Stimulated activated CD8-positive, alpha-beta memory T cell treated with anti-CD3 and anti-CD28 coated beads, Interleukin-15, amount 100 ng/mL, for 48 hours (primary cell): ENCODE data around the gene ZNF774.
"Not testable (repeated sequence)": the region's sequence is repeated elsewhere in the genome, so short reads cannot be mapped to it uniquely, and the experiment has no call there.

Experiments
- DNase-seq, 2 donors: peaks; one replicate each; pipeline ENCODE4 v3.0.0-alpha.2; 2020; ENCODE audit warnings: low read depth in 2 of 2

The ZNF774 gene

DNA sequence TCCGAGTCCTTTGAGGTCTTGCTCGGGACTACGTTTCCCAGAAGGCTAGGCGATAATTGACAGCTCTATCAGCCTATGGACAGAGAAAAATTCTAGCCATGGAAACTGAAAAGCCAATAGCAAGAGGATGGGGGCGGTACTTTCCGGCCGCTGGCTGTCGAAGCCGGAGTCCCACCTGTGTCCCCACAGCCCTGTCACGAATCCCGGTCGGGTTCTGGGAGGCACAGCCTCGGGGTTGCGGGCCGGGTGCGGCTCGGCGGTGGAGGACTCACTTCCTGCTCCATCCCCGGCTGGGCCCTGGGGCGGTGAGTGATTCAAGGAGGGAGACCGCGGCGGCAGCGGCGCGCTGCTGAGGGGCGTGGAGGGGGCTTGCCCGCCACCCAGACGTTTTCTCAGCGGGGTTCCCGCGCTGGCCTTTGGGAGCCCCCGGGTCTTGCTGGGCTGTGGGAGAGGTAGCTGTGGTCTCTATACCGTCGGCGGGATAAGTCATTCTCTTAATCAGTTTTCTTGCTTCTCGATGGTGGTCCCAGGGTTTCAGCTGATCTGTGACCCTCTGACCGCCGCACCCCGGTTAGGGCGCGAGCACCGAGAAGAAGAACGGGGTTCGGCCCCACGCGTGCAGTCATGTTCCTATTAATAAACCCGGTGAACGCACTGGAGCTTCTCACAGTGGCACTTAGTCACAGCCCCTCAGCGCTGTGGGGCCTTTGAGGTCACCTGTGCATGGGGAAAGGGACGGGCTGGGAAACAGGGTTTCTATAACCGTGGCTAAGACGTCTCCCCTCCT lies at the start of gene ZNF774:
ZNF774 (plus strand) TSS at position 178 of the 787 bp plus-strand sequence. CDS start 2,377 bp downstream, outside the sequence.
- peak; percentile 88 for DNase-seq

DNA sequence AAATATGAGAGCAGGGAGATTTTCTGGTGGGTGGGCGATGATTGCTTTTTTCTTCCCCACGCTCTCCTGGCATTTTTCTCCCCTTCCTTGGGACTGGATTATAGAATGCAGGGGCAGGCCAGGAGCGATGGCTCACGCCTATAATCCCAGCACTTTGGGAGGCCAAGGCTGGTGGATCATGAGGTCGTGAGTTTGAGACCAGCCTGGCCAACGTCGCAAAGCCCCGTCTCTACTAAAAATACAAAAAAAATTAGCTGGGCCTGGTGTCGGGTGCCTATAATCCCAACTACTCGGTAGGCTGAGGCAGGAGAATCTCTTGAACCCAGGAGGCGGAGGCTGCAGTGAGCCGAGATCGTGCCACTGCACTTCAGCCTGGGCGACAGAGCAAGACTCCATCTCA lies 46.7 kb upstream of the ZNF774 start:
- DNase-seq = not testable (repeated sequence)

DNA sequence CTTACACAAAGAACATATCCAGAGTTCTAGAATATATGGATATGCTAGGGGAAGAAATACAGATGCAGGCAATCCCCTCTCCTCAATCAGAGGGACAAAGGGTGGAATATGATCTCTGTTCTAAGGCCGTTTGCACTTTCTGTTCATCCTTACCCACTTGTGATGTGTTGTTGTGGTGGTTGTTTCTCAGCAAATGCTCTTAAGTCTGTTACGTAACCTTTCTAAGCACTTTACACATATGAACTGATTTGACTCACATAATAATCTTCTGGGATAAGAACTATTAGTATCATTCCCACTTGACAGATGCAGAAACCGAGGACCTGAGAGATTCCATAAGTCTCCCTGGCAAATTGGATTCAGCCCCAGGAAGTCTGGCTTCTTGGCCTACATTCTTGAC lies 46.2 kb upstream of the ZNF774 start:
- DNase-seq = no peak

- DNase-seq = peak; percentile 34 to 38
Measured at GRCh38 chr15:90306560-90306959, 45.5 kb upstream of the ZNF774 start.

- no peak for DNase-seq
Measured at GRCh38 chr15:90307661-90308060, 44.4 kb upstream of the ZNF774 start.

- no peak for DNase-seq
Measured at GRCh38 chr15:90309020-90309419, 43.1 kb upstream of the ZNF774 start.

GRCh38 chr15:90315278-90315982 lies 36.7 kb upstream of the ZNF774 start:
- no peak for DNase-seq

DNA sequence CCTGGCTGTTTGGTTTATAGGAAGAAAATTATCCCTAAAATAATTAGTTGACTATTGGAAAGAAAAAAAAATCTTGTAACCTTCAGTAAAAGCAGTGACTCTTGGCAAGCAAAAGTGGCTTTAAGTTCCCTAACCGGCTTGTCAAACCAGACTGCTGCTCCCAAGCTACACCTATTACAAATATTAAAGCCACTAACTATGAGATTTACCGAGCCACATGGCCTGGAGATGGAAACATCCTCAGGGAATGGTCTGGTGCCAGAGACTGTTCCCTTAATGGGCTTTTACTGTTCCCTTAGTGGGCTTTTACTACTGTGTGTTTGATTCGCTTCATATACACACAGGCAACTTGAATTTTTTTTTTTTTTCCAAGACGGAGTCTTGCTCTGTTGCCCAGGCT lies 35.9 kb upstream of the ZNF774 start:
- DNase-seq = no peak

DNA sequence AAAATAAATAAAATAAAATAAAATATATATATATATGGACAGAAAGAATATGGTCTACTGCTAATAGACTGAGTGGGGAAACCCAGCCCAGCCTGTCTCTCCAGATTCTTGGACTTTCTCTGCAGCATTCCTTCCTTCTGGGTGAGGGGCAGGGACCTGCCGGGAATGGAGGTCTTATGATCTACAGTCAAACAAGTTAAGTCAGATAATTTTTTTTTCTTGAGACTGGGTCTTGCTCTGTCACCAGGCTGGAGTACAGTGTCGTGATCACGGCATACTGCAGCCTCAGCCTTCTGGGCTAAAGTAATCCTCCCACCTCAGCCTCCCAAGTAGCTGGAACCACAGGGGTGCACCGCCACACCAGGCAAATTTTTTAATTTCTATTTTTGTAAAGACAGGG lies 33.5 kb upstream of the ZNF774 start:
- no peak for DNase-seq

- peak; percentile 43 to 49 for DNase-seq
Measured at GRCh38 chr15:90320062-90320884, 31.8 kb upstream of the ZNF774 start.

GRCh38 chr15:90320885-90321278 lies 31.2 kb upstream of the ZNF774 start:
- DNase-seq = no peak

- DNase-seq = no peak
Measured at GRCh38 chr15:90322538-90322937, 29.5 kb upstream of the ZNF774 start.

DNA sequence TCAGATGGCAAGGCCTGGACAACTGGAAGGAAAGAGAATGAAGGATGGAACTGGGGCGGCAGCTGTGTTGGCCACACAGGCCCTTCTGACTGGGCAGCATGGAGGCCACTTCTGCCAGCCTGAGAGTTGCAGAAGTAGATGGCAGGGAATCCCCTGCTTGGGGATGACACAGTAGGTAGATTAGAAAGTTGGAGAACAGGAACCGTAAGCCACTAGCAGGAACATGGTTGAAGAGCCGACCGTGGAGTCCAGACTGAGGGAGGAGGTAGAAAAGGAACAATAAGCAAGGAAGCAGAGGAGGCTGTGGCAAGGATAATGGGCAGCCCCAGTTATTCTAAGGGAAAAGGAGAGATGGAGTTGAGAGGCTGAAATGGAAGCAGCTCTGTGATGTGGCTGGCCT lies 26.4 kb upstream of the ZNF774 start:
- DNase-seq = no peak

DNA sequence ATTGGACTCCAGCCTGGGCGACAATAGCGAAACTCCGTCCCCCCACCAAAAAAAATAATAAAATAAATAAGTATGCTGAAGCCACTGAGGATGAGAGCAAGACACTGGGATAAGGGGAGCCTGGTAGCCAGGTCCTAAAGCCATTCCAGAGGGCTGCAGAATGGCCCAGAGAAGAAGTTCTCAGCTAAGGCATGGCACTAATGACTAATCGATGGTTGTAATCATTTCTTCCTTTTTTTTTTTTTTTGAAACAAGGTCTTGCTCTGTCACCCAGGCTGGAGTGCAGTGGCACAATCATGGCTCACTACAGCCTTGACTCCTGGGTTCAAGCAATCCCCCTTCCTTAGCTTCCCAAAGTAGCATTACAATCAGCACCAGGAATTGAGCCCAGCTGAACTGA lies 25.6 kb upstream of the ZNF774 start:
- no peak for DNase-seq

DNA sequence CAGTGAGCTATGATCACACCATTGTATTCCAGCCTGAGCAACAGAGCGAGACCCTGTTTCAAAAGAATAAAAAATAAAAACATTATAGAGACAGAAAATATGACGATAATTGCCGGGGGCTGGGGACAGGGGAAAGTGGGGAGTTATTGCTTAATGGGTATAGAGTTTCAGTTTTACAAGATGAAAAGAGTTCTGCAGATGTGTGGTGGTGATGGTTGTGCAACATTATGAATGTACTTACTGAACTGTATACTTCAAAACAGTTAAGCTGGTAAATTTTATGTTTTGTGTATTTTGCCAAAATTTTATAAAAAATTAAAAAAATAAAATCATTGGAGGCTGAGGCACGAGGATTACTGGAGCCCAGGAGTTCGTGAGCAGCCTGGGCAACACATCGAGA lies 24.8 kb upstream of the ZNF774 start:
- DNase-seq = no peak

DNA sequence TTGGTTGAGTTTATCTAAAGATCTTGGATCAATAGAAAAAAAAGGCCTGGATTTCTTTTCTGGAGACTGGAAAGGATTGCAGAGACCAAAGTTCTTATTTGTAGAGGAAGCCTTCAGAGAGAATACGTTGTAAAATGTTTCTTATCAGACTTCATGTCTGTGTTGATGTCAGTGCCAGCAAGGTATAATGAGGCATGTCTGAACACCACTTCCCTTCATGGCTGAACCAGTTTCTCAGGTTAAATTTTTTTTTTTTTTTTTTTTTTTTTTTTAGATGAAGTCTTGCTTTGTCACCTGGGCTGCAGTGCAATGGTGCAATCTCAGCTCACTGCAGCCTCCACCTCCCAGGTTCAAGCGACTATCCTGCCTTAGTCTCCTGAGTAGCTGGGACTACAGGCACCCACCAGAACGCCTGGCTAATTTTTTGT lies 17.8 kb upstream of the ZNF774 start:
- DNase-seq = no peak

GRCh38 chr15:90336705-90337141 lies 15.4 kb upstream of the ZNF774 start:
- no peak for DNase-seq

- no peak for DNase-seq
Measured at GRCh38 chr15:90337256-90337655, 14.8 kb upstream of the ZNF774 start.

DNA sequence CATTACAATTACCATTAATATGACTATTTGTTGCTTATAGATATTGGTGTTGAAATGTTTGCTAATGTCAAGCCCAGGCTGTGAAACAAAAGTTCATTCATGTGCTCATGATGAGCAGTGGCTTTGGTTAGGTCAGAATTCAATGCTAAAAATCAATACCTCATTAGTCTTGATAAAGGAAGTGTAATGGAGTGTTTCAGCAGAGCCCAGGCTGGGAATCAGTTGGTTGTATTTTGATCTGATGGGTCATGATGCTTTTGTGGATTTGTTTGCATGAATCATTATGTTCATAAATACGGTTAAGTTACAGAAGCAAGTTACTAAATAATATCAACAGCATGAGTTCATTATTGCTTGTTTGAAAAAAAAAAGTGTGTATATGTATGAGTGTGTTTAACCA lies 13.6 kb upstream of the ZNF774 start:
- no peak for DNase-seq

- DNase-seq = no peak
Measured at GRCh38 chr15:90340345-90340744, 11.7 kb upstream of the ZNF774 start.

- DNase-seq = no peak
Measured at GRCh38 chr15:90343302-90343790, 8.7 kb upstream of the ZNF774 start.

DNA sequence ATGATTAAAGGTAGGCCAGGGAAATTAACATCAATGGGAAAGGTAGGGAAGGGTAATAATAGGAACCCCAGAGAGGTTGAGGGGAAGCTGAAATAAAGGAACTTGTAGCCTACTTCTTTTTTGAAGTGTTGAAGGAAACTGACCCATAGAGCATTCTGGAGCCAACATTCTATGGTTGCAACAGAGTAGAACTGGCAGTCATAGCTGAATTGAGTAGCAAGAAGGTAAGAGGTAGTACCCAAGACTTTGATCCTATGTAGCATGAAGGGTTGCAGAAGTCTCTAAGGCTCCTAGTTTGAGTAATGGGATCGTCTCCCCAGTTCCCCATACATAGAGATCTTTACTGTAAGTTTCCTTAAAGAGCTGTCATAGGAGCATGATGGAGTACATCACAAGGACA lies 7.4 kb upstream of the ZNF774 start:
- no peak for DNase-seq
